GM12878 (cell line): ENCODE measurements around the gene SNAP29. TPM values are rescaled to one million over a fixed set of nuclear protein-coding genes. Genes with fewer than 3 reads are reported as not detected.

Source experiments
- polyA plus RNA-seq, 11 experiments: library from polyadenylated mRNA; depleted of rRNA in 4 of 11; unstranded in 6 of 11; stranded (reverse) in 5 of 11; fragments of >200 nt; fragmentation: Nextera tagmentation in 4 of 11; fragmentation: Illumina TruSeq in 1 of 11; extraction: Ambion mirVana in 4 of 11; extraction: Trizol in 1 of 11; gene quantifications; 1 replicate in 1 of 11; 2 replicates in 10 of 11; pipeline versions ENCODE4 v1.2.1 to v1.2.3, GENCODE V29; 2011 to 2016; ENCODE audit warnings: inconsistent platforms in 2 of 11, missing spikeins in 2 of 11, low read depth in 1 of 11
- total RNA-seq, 4 experiments: library from RNA; depleted of rRNA in 3 of 4; stranded (reverse); fragments of >200 nt in 3 of 4; fragmentation: Illumina TruSeq in 1 of 4; extraction: Trizol in 1 of 4; gene quantifications; 2 replicates each; pipeline versions ENCODE4 v1.2.1 to v1.2.3, GENCODE V29; 2013 to 2021

Gene SNAP29
- total and polyA plus RNA-seq, 10 of the 15 experiments (the other 5 are each of a cell fraction or from before 2014, with no cell fraction given) = 4.7 to 45.7 (median 27.9) TPM

Other genes with a start within 250 kb of the SNAP29 start
Only the 7 nearest of the 9 such genes appear.
- gene SERPIND1, start 84.9 kb upstream of the SNAP29 start, total RNA-seq (2014; rRNA removed) = 0.05 TPM in 1 of 2 replicates, not detected in the other
- 0.09 TPM in 2 replicates for gene SERPIND1, start 84.9 kb upstream of the SNAP29 start, total RNA-seq (2014; rRNA removed; fragmentation: Illumina TruSeq; extraction: Trizol)
- 0.11 and 0.38 TPM in 2 replicates for gene SERPIND1, start 84.9 kb upstream of the SNAP29 start, total RNA-seq (2021)
- gene SERPIND1, start 84.9 kb upstream of the SNAP29 start, polyA plus RNA-seq (2011; rRNA removed) = 0.10 and 0.15 TPM in 2 replicates
- 0.22 and 0.32 TPM in 2 replicates for gene SERPIND1, start 84.9 kb upstream of the SNAP29 start, polyA plus RNA-seq (2014; fragmentation: Illumina TruSeq; extraction: Trizol)
- under 1 TPM; 0.44 to 0.85 TPM for gene SERPIND1, start 84.9 kb upstream of the SNAP29 start, polyA plus RNA-seq (2014; fragmentation: Nextera tagmentation; extraction: Ambion mirVana)
- gene SERPIND1, start 84.9 kb upstream of the SNAP29 start, polyA plus RNA-seq (2014; rRNA removed) = 0.08 and 0.32 TPM in 2 replicates
- gene SERPIND1, start 84.9 kb upstream of the SNAP29 start, polyA plus RNA-seq (2016; fragmentation: Nextera tagmentation; extraction: Ambion mirVana) = under 1 TPM; 0.40 to 0.43 TPM
- gene PI4KA, start 196 bp upstream of the SNAP29 start, total RNA-seq (2014; rRNA removed) = 54.8 and 60.9 TPM in 2 replicates
- 20.4 and 28.9 TPM in 2 replicates for gene PI4KA, start 196 bp upstream of the SNAP29 start, total RNA-seq (2014; rRNA removed; fragmentation: Illumina TruSeq; extraction: Trizol)
- gene PI4KA, start 196 bp upstream of the SNAP29 start, total RNA-seq (2021) = 69.9 and 78.4 TPM in 2 replicates
- gene PI4KA, start 196 bp upstream of the SNAP29 start, polyA plus RNA-seq (2011; rRNA removed) = 16.3 and 38.1 TPM in 2 replicates
- 28.0 and 39.7 TPM in 2 replicates for gene PI4KA, start 196 bp upstream of the SNAP29 start, polyA plus RNA-seq (2014; fragmentation: Illumina TruSeq; extraction: Trizol)
- 1 to 10 TPM; 4.2 to 6.1 TPM for gene PI4KA, start 196 bp upstream of the SNAP29 start, polyA plus RNA-seq (2014; fragmentation: Nextera tagmentation; extraction: Ambion mirVana)
- 44.6 and 55.3 TPM in 2 replicates for gene PI4KA, start 196 bp upstream of the SNAP29 start, polyA plus RNA-seq (2014; rRNA removed)
- gene PI4KA, start 196 bp upstream of the SNAP29 start, polyA plus RNA-seq (2016; fragmentation: Nextera tagmentation; extraction: Ambion mirVana) = 10 to 100 TPM; 45.7 to 49.2 TPM
- 30.8 and 36.6 TPM in 2 replicates for gene CRKL, start 58.4 kb downstream of the SNAP29 start, total RNA-seq (2014; rRNA removed)
- gene CRKL, start 58.4 kb downstream of the SNAP29 start, total RNA-seq (2014; rRNA removed; fragmentation: Illumina TruSeq; extraction: Trizol) = 25.8 and 25.9 TPM in 2 replicates
- 57.8 and 61.2 TPM in 2 replicates for gene CRKL, start 58.4 kb downstream of the SNAP29 start, total RNA-seq (2021)
- gene CRKL, start 58.4 kb downstream of the SNAP29 start, polyA plus RNA-seq (2011; rRNA removed) = 32.4 and 39.3 TPM in 2 replicates
- 36.7 and 37.5 TPM in 2 replicates for gene CRKL, start 58.4 kb downstream of the SNAP29 start, polyA plus RNA-seq (2014; fragmentation: Illumina TruSeq; extraction: Trizol)
- 10 to 100 TPM; 12.6 to 17.1 TPM for gene CRKL, start 58.4 kb downstream of the SNAP29 start, polyA plus RNA-seq (2014; fragmentation: Nextera tagmentation; extraction: Ambion mirVana)
- 29.9 and 33.4 TPM in 2 replicates for gene CRKL, start 58.4 kb downstream of the SNAP29 start, polyA plus RNA-seq (2014; rRNA removed)
- 10 to 100 TPM; 32.4 to 33.0 TPM for gene CRKL, start 58.4 kb downstream of the SNAP29 start, polyA plus RNA-seq (2016; fragmentation: Nextera tagmentation; extraction: Ambion mirVana)
- 0.11 and 0.34 TPM in 2 replicates for gene AIFM3, start 108.2 kb downstream of the SNAP29 start, total RNA-seq (2014; rRNA removed)
- gene AIFM3, start 108.2 kb downstream of the SNAP29 start, total RNA-seq (2014; rRNA removed; fragmentation: Illumina TruSeq; extraction: Trizol) = not detected in 2 replicates
- gene AIFM3, start 108.2 kb downstream of the SNAP29 start, total RNA-seq (2021) = 0.26 and 0.40 TPM in 2 replicates
- not detected in 2 replicates for gene AIFM3, start 108.2 kb downstream of the SNAP29 start, polyA plus RNA-seq (2011; rRNA removed)
- not detected in 2 replicates for gene AIFM3, start 108.2 kb downstream of the SNAP29 start, polyA plus RNA-seq (2014; fragmentation: Illumina TruSeq; extraction: Trizol)
- not detected for gene AIFM3, start 108.2 kb downstream of the SNAP29 start, polyA plus RNA-seq (2014; fragmentation: Nextera tagmentation; extraction: Ambion mirVana)
- 0.04 and 0.15 TPM in 2 replicates for gene AIFM3, start 108.2 kb downstream of the SNAP29 start, polyA plus RNA-seq (2014; rRNA removed)
- gene AIFM3, start 108.2 kb downstream of the SNAP29 start, polyA plus RNA-seq (2016; fragmentation: Nextera tagmentation; extraction: Ambion mirVana) = under 1 TPM in 1 of 2 experiments, not detected in 1; 0.06 TPM
- gene LZTR1, start 123.3 kb downstream of the SNAP29 start, total RNA-seq (2014; rRNA removed) = 31.8 and 35.2 TPM in 2 replicates
- gene LZTR1, start 123.3 kb downstream of the SNAP29 start, total RNA-seq (2014; rRNA removed; fragmentation: Illumina TruSeq; extraction: Trizol) = 13.9 and 14.5 TPM in 2 replicates
- gene LZTR1, start 123.3 kb downstream of the SNAP29 start, total RNA-seq (2021) = 42.8 and 50.3 TPM in 2 replicates
- gene LZTR1, start 123.3 kb downstream of the SNAP29 start, polyA plus RNA-seq (2011; rRNA removed) = 8.7 and 17.5 TPM in 2 replicates
- 16.6 and 25.1 TPM in 2 replicates for gene LZTR1, start 123.3 kb downstream of the SNAP29 start, polyA plus RNA-seq (2014; fragmentation: Illumina TruSeq; extraction: Trizol)
- 1 to 10 TPM in 1 of 2 experiments, under 1 TPM in 1; 0.82 to 1.1 TPM for gene LZTR1, start 123.3 kb downstream of the SNAP29 start, polyA plus RNA-seq (2014; fragmentation: Nextera tagmentation; extraction: Ambion mirVana)
- 44.0 and 50.1 TPM in 2 replicates for gene LZTR1, start 123.3 kb downstream of the SNAP29 start, polyA plus RNA-seq (2014; rRNA removed)
- gene LZTR1, start 123.3 kb downstream of the SNAP29 start, polyA plus RNA-seq (2016; fragmentation: Nextera tagmentation; extraction: Ambion mirVana) = 10 to 100 TPM; 15.0 to 21.2 TPM
- gene THAP7, start 143.1 kb downstream of the SNAP29 start, total RNA-seq (2014; rRNA removed) = 52.2 and 52.9 TPM in 2 replicates
- gene THAP7, start 143.1 kb downstream of the SNAP29 start, total RNA-seq (2014; rRNA removed; fragmentation: Illumina TruSeq; extraction: Trizol) = 10.5 and 13.6 TPM in 2 replicates
- 30.5 and 35.7 TPM in 2 replicates for gene THAP7, start 143.1 kb downstream of the SNAP29 start, total RNA-seq (2021)
- gene THAP7, start 143.1 kb downstream of the SNAP29 start, polyA plus RNA-seq (2011; rRNA removed) = 8.3 and 16.9 TPM in 2 replicates
- gene THAP7, start 143.1 kb downstream of the SNAP29 start, polyA plus RNA-seq (2014; fragmentation: Illumina TruSeq; extraction: Trizol) = 3.5 and 10.5 TPM in 2 replicates
- gene THAP7, start 143.1 kb downstream of the SNAP29 start, polyA plus RNA-seq (2014; fragmentation: Nextera tagmentation; extraction: Ambion mirVana) = 1 to 10 TPM in 1 of 2 experiments, under 1 TPM in 1; 0.66 to 6.9 TPM
- 52.8 and 53.4 TPM in 2 replicates for gene THAP7, start 143.1 kb downstream of the SNAP29 start, polyA plus RNA-seq (2014; rRNA removed)
- gene THAP7, start 143.1 kb downstream of the SNAP29 start, polyA plus RNA-seq (2016; fragmentation: Nextera tagmentation; extraction: Ambion mirVana) = 10 to 100 TPM; 54.4 to 58.3 TPM
- 0.11 TPM in 1 of 2 replicates, not detected in the other for gene P2RX6, start 156.2 kb downstream of the SNAP29 start, total RNA-seq (2014; rRNA removed)
- gene P2RX6, start 156.2 kb downstream of the SNAP29 start, total RNA-seq (2014; rRNA removed; fragmentation: Illumina TruSeq; extraction: Trizol) = not detected in 2 replicates
- gene P2RX6, start 156.2 kb downstream of the SNAP29 start, total RNA-seq (2021) = 0.13 TPM in 1 of 2 replicates, not detected in the other
- 0.06 and 0.07 TPM in 2 replicates for gene P2RX6, start 156.2 kb downstream of the SNAP29 start, polyA plus RNA-seq (2011; rRNA removed)
- gene P2RX6, start 156.2 kb downstream of the SNAP29 start, polyA plus RNA-seq (2014; fragmentation: Illumina TruSeq; extraction: Trizol) = 0.03 TPM in 1 of 2 replicates, not detected in the other
- not detected for gene P2RX6, start 156.2 kb downstream of the SNAP29 start, polyA plus RNA-seq (2014; fragmentation: Nextera tagmentation; extraction: Ambion mirVana)
- gene P2RX6, start 156.2 kb downstream of the SNAP29 start, polyA plus RNA-seq (2014; rRNA removed) = not detected in 2 replicates
- gene P2RX6, start 156.2 kb downstream of the SNAP29 start, polyA plus RNA-seq (2016; fragmentation: Nextera tagmentation; extraction: Ambion mirVana) = under 1 TPM; 0.06 to 0.21 TPM